IMR-90 (cell line): ENCODE measurements around the gene SRI. TPM values are rescaled to one million over a fixed set of nuclear protein-coding genes. Genes with fewer than 3 reads are reported as not detected.

Experiments
- ATAC-seq: fragments of 200-7000 bp; cut with Tn5 transposase; 2 replicates; pipeline ENCODE4 v1.9.1; 2020; ENCODE audit warnings: low read depth, mild to moderate bottlenecking, moderate library complexity
- BruUV-seq: library from RNA; stranded (reverse); fragments of 400-500 nt; replicated peaks from 2 replicates; lab custom pipeline; 2021; lab: Mats Ljungman, UMichigan
- CTCF ChIA-PET: fragments of 300-600 bp; formaldehyde crosslinking; extraction: SDS; loops from one replicate; lab custom pipeline; 2021; ENCODE audit warnings: antibody characterized with exemption; lab: Yijun Ruan, JAX
- POLR2A ChIA-PET: fragments of 300-600 bp; sonication (Branson Sonifier 250); formaldehyde crosslinking; loops from one replicate; lab custom pipeline; 2022; ENCODE audit warnings: antibody characterized with exemption; ENCODE audit not compliant: unreplicated experiment; lab: Charles Lee
- DNase-seq: peaks from one replicate; pipeline ENCODE4 v3.0.0; 2013
- H2AFZ ChIP-seq: replicated peaks from 2 replicates; pipeline ENCODE3; 2013; ENCODE audit warnings: low read length, mild to moderate bottlenecking; ENCODE audit not compliant: poor library complexity
- H2AK5ac ChIP-seq: 2 replicates; pipeline ENCODE4 v1.6.1; 2013; ENCODE audit warnings: low read depth, low read length, inconsistent platforms
- H2AK9ac ChIP-seq: replicated peaks from 2 replicates; pipeline ENCODE3; 2013; ENCODE audit warnings: mild to moderate bottlenecking, low read depth, low read length, moderate library complexity; ENCODE audit not compliant: poor library complexity
- H2BK120ac ChIP-seq: 2 replicates; pipeline ENCODE4 v1.6.1; 2013; ENCODE audit warnings: low read depth, low read length, inconsistent platforms
- H2BK15ac ChIP-seq: 3 replicates; pipeline ENCODE4 v1.6.1; 2013; ENCODE audit warnings: low read depth, low read length, inconsistent platforms
- H2BK20ac ChIP-seq: 2 replicates; pipeline ENCODE4 v1.6.1; 2013; ENCODE audit warnings: low read depth, mild to moderate bottlenecking, inconsistent platforms, low read length, moderate library complexity
- H2BK5ac ChIP-seq: 2 replicates; pipeline ENCODE4 v1.6.1; 2013; ENCODE audit warnings: mild to moderate bottlenecking, low read depth, low read length, inconsistent platforms; ENCODE audit not compliant: poor library complexity, severe bottlenecking
- H3K14ac ChIP-seq: replicated peaks from 2 replicates; pipeline ENCODE4 v1.6.1; 2013; ENCODE audit warnings: low read depth, low read length, inconsistent platforms
- H3K18ac ChIP-seq: 2 replicates; pipeline ENCODE4 v1.6.1; 2013; ENCODE audit warnings: low read depth, low read length, control low read depth
- H3K23ac ChIP-seq: 2 replicates; pipeline ENCODE4 v1.6.1; 2013; ENCODE audit warnings: low read depth, low read length, inconsistent platforms
- H3K27ac ChIP-seq: 2 replicates; pipeline ENCODE4 v1.5.1; 2013; ENCODE audit warnings: mild to moderate bottlenecking, control low read depth, low read length; ENCODE audit not compliant: insufficient read depth
- H3K27me3 ChIP-seq: 2 replicates; pipeline ENCODE4 v1.6.1; 2013; ENCODE audit warnings: low read length; ENCODE audit not compliant: control insufficient read depth, insufficient read depth
- H3K36me3 ChIP-seq: 2 replicates; pipeline ENCODE4 v1.6.1; 2013; ENCODE audit warnings: low read length, mixed read lengths; ENCODE audit not compliant: control insufficient read depth, insufficient read depth
- H3K4ac ChIP-seq: 2 replicates; pipeline ENCODE4 v1.6.1; 2013; ENCODE audit warnings: low read depth, low read length, inconsistent platforms
- H3K4me1 ChIP-seq: 2 replicates; pipeline ENCODE4 v1.6.1; 2013; ENCODE audit warnings: low read length, mixed read lengths; ENCODE audit not compliant: control insufficient read depth, insufficient read depth
- H3K4me2 ChIP-seq: 2 replicates; pipeline ENCODE4 v1.6.1; 2013; ENCODE audit warnings: low read depth, mild to moderate bottlenecking, control low read depth, low read length, moderate library complexity
- H3K4me3 ChIP-seq: 2 replicates; pipeline ENCODE4 v1.5.1; 2013; ENCODE audit warnings: low read depth, mild to moderate bottlenecking, control low read depth, low read length, moderate library complexity; ENCODE audit not compliant: insufficient read depth
- H3K56ac ChIP-seq: 2 replicates; pipeline ENCODE4 v1.6.1; 2013; ENCODE audit warnings: low read length, inconsistent platforms; ENCODE audit not compliant: insufficient read depth; ENCODE audit errors: extremely low read depth
- H3K79me1 ChIP-seq, 2 experiments: 2 replicates each; pipeline ENCODE4 v1.6.1; 2013; ENCODE audit warnings: low read length in 2 of 2, inconsistent platforms in 1 of 2, low read depth in 1 of 2
- H3K9ac ChIP-seq: 2 replicates; pipeline ENCODE4 v1.6.1; 2013; ENCODE audit warnings: low read depth, low read length, control low read depth
- H3K9me1 ChIP-seq: 2 replicates; pipeline ENCODE4 v1.6.1; 2013; ENCODE audit warnings: low read length, inconsistent platforms; ENCODE audit not compliant: insufficient read depth
- H3K9me3 ChIP-seq: 2 replicates; pipeline ENCODE4 v1.6.1; 2013; ENCODE audit warnings: low read length; ENCODE audit not compliant: control insufficient read depth, insufficient read depth
- H4K20me1 ChIP-seq: 2 replicates; pipeline ENCODE4 v1.6.1; 2013; ENCODE audit warnings: low read length, inconsistent platforms; ENCODE audit not compliant: insufficient read depth
- H4K5ac ChIP-seq: 2 replicates; pipeline ENCODE4 v1.6.1; 2013; ENCODE audit warnings: mild to moderate bottlenecking, low read depth, low read length, control low read depth
- H4K8ac ChIP-seq, 2 experiments: 2 replicates each; pipeline ENCODE4 v1.6.1; 2013; ENCODE audit warnings: low read depth in 2 of 2, low read length in 2 of 2, control low read depth in 1 of 2, inconsistent platforms in 1 of 2
- H4K91ac ChIP-seq: 2 replicates; pipeline ENCODE4 v1.6.1; 2013; ENCODE audit warnings: low read depth, low read length, inconsistent platforms; ENCODE audit not compliant: insufficient read depth
- BHLHE40 ChIP-seq: fragments of 150-350 bp; IDR thresholded peaks from 2 replicates; pipeline ENCODE4 v1.6.1; 2016; ENCODE audit warnings: mild to moderate bottlenecking, low read depth, low read length
- CEBPB ChIP-seq: IDR thresholded peaks from 2 replicates; pipeline ENCODE4 v1.6.1; 2012; ENCODE audit warnings: low read depth, low read length, improper control_type of control experiment
- CHD1 ChIP-seq: IDR thresholded peaks from 2 replicates; pipeline ENCODE4 v1.6.1; 2012; ENCODE audit warnings: low read depth, low read length, improper control_type of control experiment
- CTCF ChIP-seq: conservative IDR thresholded peaks from 2 replicates; pipeline ENCODE4 v1.5.1; 2012; ENCODE audit warnings: mild to moderate bottlenecking, low read depth, low read length, improper control_type of control experiment
- ELK1 ChIP-seq: fragments of 150-350 bp; IDR thresholded peaks from 2 replicates; pipeline ENCODE4 v1.6.1; 2016; ENCODE audit warnings: low read depth, mild to moderate bottlenecking, low read length, moderate library complexity, borderline replicate concordance
- FOS ChIP-seq: fragments of 150-350 bp; IDR thresholded peaks from 2 replicates; pipeline ENCODE4 v1.6.1; 2016; ENCODE audit warnings: low read depth, low read length
- MAFK ChIP-seq: IDR thresholded peaks from 2 replicates; pipeline ENCODE4 v1.6.1; 2012; ENCODE audit warnings: low read depth, low read length, improper control_type of control experiment
- MAZ ChIP-seq: IDR thresholded peaks from 2 replicates; pipeline ENCODE4 v1.6.1; 2012; ENCODE audit warnings: low read depth, mild to moderate bottlenecking, low read length, improper control_type of control experiment, moderate library complexity, borderline replicate concordance
- MXI1 ChIP-seq: IDR thresholded peaks from 2 replicates; pipeline ENCODE4 v1.6.1; 2012; ENCODE audit warnings: low read depth, mild to moderate bottlenecking, low read length, moderate library complexity, borderline replicate concordance
- NFE2L2 ChIP-seq: fragments of 150-350 bp; IDR thresholded peaks from 2 replicates; pipeline ENCODE4 v1.6.1; 2016; ENCODE audit warnings: low read depth, mild to moderate bottlenecking, low read length
- POLR2A ChIP-seq: IDR thresholded peaks from 2 replicates; pipeline ENCODE4 v1.6.1; 2012; ENCODE audit warnings: mild to moderate bottlenecking, low read depth, low read length
- RAD21 ChIP-seq: IDR thresholded peaks from 2 replicates; pipeline ENCODE4 v1.6.1; 2012; ENCODE audit warnings: low read length, improper control_type of control experiment
- RCOR1 ChIP-seq: IDR thresholded peaks from 2 replicates; pipeline ENCODE4 v1.6.1; 2012; ENCODE audit warnings: mild to moderate bottlenecking, low read length, improper control_type of control experiment; ENCODE audit not compliant: insufficient replicate concordance
- RFX5 ChIP-seq: IDR thresholded peaks from 2 replicates; pipeline ENCODE4 v1.8.0; 2012; ENCODE audit warnings: low read depth, mild to moderate bottlenecking, low read length, moderate library complexity
- SMC3 ChIP-seq: fragments of 150-350 bp; IDR thresholded peaks from 2 replicates; pipeline ENCODE4 v1.6.1; 2016; ENCODE audit warnings: low read depth, mild to moderate bottlenecking, antibody characterized with exemption, low read length, moderate library complexity
- USF2 ChIP-seq: fragments of 150-350 bp; IDR thresholded peaks from 2 replicates; pipeline ENCODE4 v1.6.1; 2017; ENCODE audit warnings: mild to moderate bottlenecking, antibody characterized with exemption, low read length, low read depth
- WGBS, 2 experiments: methylation state at CpG; one replicate each; pipeline versions ENCODE4 v1.1.5 to v1.1.7; 2013; ENCODE audit warnings: missing lambda C conversion rate in 2 of 2; ENCODE audit not compliant: insufficient read length in 1 of 2; ENCODE audit errors: extremely low coverage in 2 of 2; 5-methylcytosine and 5-hydroxymethylcytosine counted together
- dilution Hi-C: fragments of 300-500 bp; cut with HindIII; formaldehyde crosslinking; loops from one replicate; pipeline ENCODE4 v1.14.3; 2018; ENCODE audit warnings: low sequenced_read_pairs; ENCODE audit not compliant: unreplicated experiment
- in situ Hi-C: fragments of 300-500 bp; cut with MboI; formaldehyde crosslinking; loops from 3 replicates; pipeline ENCODE4 v1.14.3; 2019; ENCODE audit warnings: low sequenced_read_pairs, inconsistent platforms, mixed read lengths
- intact Hi-C: fragments of 100-400 bp; cut with micrococcal nuclease; formaldehyde crosslinking; loops from 2 replicates; pipeline ENCODE4 v1.10.0; 2022
- polyA plus RNA-seq, 3 experiments: library from polyadenylated mRNA; depleted of rRNA; stranded (reverse); fragments of >200 nt; gene quantifications; 2 replicates each; pipeline ENCODE4 v1.2.3, GENCODE V29; 2012; ENCODE audit warnings: low replicate concordance in 1 of 3
- total RNA-seq: library from RNA; depleted of rRNA; stranded (reverse); fragments of >200 nt; gene quantifications from 2 replicates; pipeline ENCODE4 v1.2.3, GENCODE V29; 2012

SRI gene
- total and polyA plus RNA-seq, 2 of the 4 experiments (the other 2 are of a cell fraction): 83.3 to 115 TPM

- H2AK9ac ChIP-seq: no peak overlapping the region
- no peak overlapping the region for H4K8ac ChIP-seq
- POLR2A ChIA-PET: no interaction called here
- no peak overlapping the region for H3K9ac ChIP-seq
- H3K79me1 ChIP-seq: no peaks in the 10 kb centered on the region
- DNase-seq (no peak), ATAC-seq (no peak)
- H3K14ac ChIP-seq: no peak overlapping the region
- H3K4me2 ChIP-seq: no peak overlapping the region
- WGBS, 2 experiments: no CpG with 5 or more reads among the region's 3 CpGs
- no peaks in the 10 kb centered on the region for H3K9me1 ChIP-seq
- no peaks in the 10 kb centered on the region for H3K27me3 ChIP-seq
- no peak overlapping the region for H3K56ac ChIP-seq
- TF ChIP-seq MXI1 (no peak), RCOR1 (no peak), CEBPB (no peak), POLR2A (no peak), NFE2L2 (no peak), BHLHE40 (no peak), RFX5 (no peak), CTCF (no peak), MAFK (no peak), SMC3 (no peak), CHD1 (no peak), MAZ (no peak), ELK1 (no peak), RAD21 (no peak), FOS (no peak), USF2 (no peak)
- BruUV-seq: no TSS peak
- H4K91ac ChIP-seq: no peak overlapping the region
- H3K4ac ChIP-seq: no peak overlapping the region
- H2BK120ac ChIP-seq: no peak overlapping the region
- H2AK5ac ChIP-seq: no peak overlapping the region
- H2BK5ac ChIP-seq: no peak overlapping the region
- H3K9me3 ChIP-seq: no peaks in the 10 kb centered on the region
- H3K27ac ChIP-seq: no peak overlapping the region
- H4K5ac ChIP-seq: no peak overlapping the region
- dilution Hi-C loops (no loop called here), intact Hi-C loops (no loop called here), in situ Hi-C loops (no loop called here)
- no peaks in the 10 kb centered on the region for H4K20me1 ChIP-seq
- H3K23ac ChIP-seq: no peak overlapping the region
- H2BK20ac ChIP-seq: no peak overlapping the region
- CTCF ChIA-PET: no interaction called here
- no peak overlapping the region for H2AFZ ChIP-seq
- H3K4me3 ChIP-seq: no peak overlapping the region
- no peaks in the 10 kb centered on the region for H3K4me1 ChIP-seq
- no peak overlapping the region for H2BK15ac ChIP-seq
- H3K36me3 ChIP-seq: peaks cover 19% of the 10 kb centered on the region
- no peak overlapping the region for H3K18ac ChIP-seq
Measured at GRCh38 chr7:88200261-88200660, 19.6 kb downstream of the SRI start.
